Measurements from ENCODE around the gene TRPM1. TPM values are rescaled to one million over a fixed set of nuclear protein-coding genes. Genes with fewer than 3 reads are reported as not detected.

Gene TRPM1
- total RNA-seq, 2 experiments from 2014 or later: not detected

GRCh38 chr15:30999729-31000128, 101.8 kb downstream of the TRPM1 start:
- no peak for TF ChIP-seq CTCF (IDR thresholded peaks at IDR 0.05)
- Mint-ChIP-seq H3K4me1 (ENCODE audit: low read depth) (peaks cover 7% of the 10 kb centered on the region), H3K9me3 (no peaks in the 10 kb centered on the region), H3K27ac (no peak overlapping the region), H3K36me3 (ENCODE audit: low read depth) (no peaks in the 10 kb centered on the region), H3K4me3 (no peak overlapping the region), H3K27me3 (peaks cover 2% of the 10 kb centered on the region)
- no peak for DNase-seq
- POLR2A ChIA-PET: no interaction called here
- CTCF ChIA-PET: interaction anchor here (0.7 kb wide), 1 partner anchor 130 kb away, joined by 3 read pairs; no protein-coding TSS in a partner anchor
- no peak for ATAC-seq
- intact Hi-C loops (cut with micrococcal nuclease): no loop called here

GRCh38 chr15:30997270-30997669, 104.3 kb downstream of the TRPM1 start:
- ATAC-seq: no peak
- no peak for TF ChIP-seq CTCF (IDR thresholded peaks at IDR 0.05)
- no peaks in the 10 kb centered on the region for H3K36me3 Mint-ChIP-seq (ENCODE audit: low read depth)
- CTCF ChIA-PET: no interaction called here
- H3K9me3 Mint-ChIP-seq: no peaks in the 10 kb centered on the region
- DNase-seq: no peak
- H3K27me3 Mint-ChIP-seq: peaks cover 2% of the 10 kb centered on the region
- H3K27ac Mint-ChIP-seq: no peak overlapping the region
- peaks cover 2% of the 10 kb centered on the region for H3K4me1 Mint-ChIP-seq (ENCODE audit: low read depth)
- intact Hi-C loops (cut with micrococcal nuclease): no loop called here
- no peak overlapping the region for H3K4me3 Mint-ChIP-seq
- POLR2A ChIA-PET: no interaction called here

- ATAC-seq (no peak), DNase-seq (no peak)
- Mint-ChIP-seq H3K4me3 (peak overlapping the region; percentile 84), H3K27me3 (no peaks in the 10 kb centered on the region), H3K36me3 (ENCODE audit: low read depth) (peaks cover 8% of the 10 kb centered on the region), H3K4me1 (ENCODE audit: low read depth) (peaks cover 18% of the 10 kb centered on the region), H3K9me3 (no peaks in the 10 kb centered on the region), H3K27ac (peak overlapping the region; percentile 80)
- ChIA-PET POLR2A (interaction anchor here (0.7 to 2.5 kb wide), 8 partner anchors 9 to 89 kb away, joined by 3 to 12 read pairs (median 3); partner anchors contain the start of gene FAN1), CTCF (interaction anchor here (0.7 to 1.0 kb wide), 4 partner anchors 10 to 137 kb away, joined by 3 to 4 read pairs (median 3); partner anchors contain the start of gene FAN1)
- TF ChIP-seq CTCF (IDR thresholded peaks at IDR 0.05): no peak
- intact Hi-C loops (cut with micrococcal nuclease): no loop called here
Measured at GRCh38 chr15:30992249-30992864, 109.2 kb downstream of the TRPM1 start.

GRCh38 chr15:30991255-30992235, 110.0 kb downstream of the TRPM1 start, which contains the start of gene MTMR10:
TSS of gene MTMR10 (minus strand) at chr15:30991628. CDS start at chr15:30991506, 122 bp downstream.
- ATAC-seq (peak; percentile 95), DNase-seq (peak; percentile 64)
- Mint-ChIP-seq H3K36me3 (ENCODE audit: low read depth) (peaks cover 8% of the 10 kb centered on the region), H3K4me1 (ENCODE audit: low read depth) (peaks cover 18% of the 10 kb centered on the region), H3K27ac (peak within 1 kb of the TSS; percentile 84), H3K27me3 (no peaks in the 10 kb centered on the region), H3K4me3 (peak within 1 kb of the TSS; percentile 93), H3K9me3 (no peaks in the 10 kb centered on the region)
- ChIA-PET CTCF (interaction anchor here (0.7 to 1.6 kb wide), 5 partner anchors 10 to 138 kb away, joined by 3 to 4 read pairs (median 3); partner anchors contain the start of gene FAN1), POLR2A (interaction anchor here (0.7 to 2.5 kb wide), 10 partner anchors 10 to 88 kb away, joined by 3 to 12 read pairs (median 3); partner anchors contain the start of gene FAN1)
- intact Hi-C loops (cut with micrococcal nuclease): no loop called here
- no peak for TF ChIP-seq CTCF (IDR thresholded peaks at IDR 0.05)

Data from activated CD8-positive, alpha-beta T cell treated with anti-CD3 and anti-CD28 coated beads for 36 hours (primary cell).